ENCODE measurements around the gene H19. TPM values are rescaled to one million over a fixed set of nuclear protein-coding genes. Genes with fewer than 3 reads are reported as not detected.

Gene H19
- total RNA-seq, 2 experiments from 2014 or later = not detected

GRCh38 chr11:1992111-1992510 is 5.5 kb downstream of the H19 start:
- H3K27me3 Mint-ChIP-seq = no peaks in the 10 kb centered on the region
- no peak overlapping the region for H3K27ac Mint-ChIP-seq
- no peaks in the 10 kb centered on the region for H3K4me1 Mint-ChIP-seq
- H3K4me3 Mint-ChIP-seq = no peak overlapping the region
- no peaks in the 10 kb centered on the region for H3K9me3 Mint-ChIP-seq
- no peaks in the 10 kb centered on the region for H3K36me3 Mint-ChIP-seq
- no peak for DNase-seq

- H3K36me3 Mint-ChIP-seq = no peaks in the 10 kb centered on the region
- no peak overlapping the region for H3K27ac Mint-ChIP-seq
- H3K27me3 Mint-ChIP-seq = no peaks in the 10 kb centered on the region
- no peaks in the 10 kb centered on the region for H3K4me1 Mint-ChIP-seq
- no peaks in the 10 kb centered on the region for H3K9me3 Mint-ChIP-seq
- no peak for DNase-seq
- no peak overlapping the region for H3K4me3 Mint-ChIP-seq
Measured at GRCh38 chr11:1990872-1991578, 6.6 kb downstream of the H19 start.

- H3K4me3 Mint-ChIP-seq = no peak overlapping the region
- no peaks in the 10 kb centered on the region for H3K9me3 Mint-ChIP-seq
- H3K27ac Mint-ChIP-seq = no peak overlapping the region
- H3K27me3 Mint-ChIP-seq = no peaks in the 10 kb centered on the region
- DNase-seq = no peak
- H3K4me1 Mint-ChIP-seq = no peaks in the 10 kb centered on the region
- no peaks in the 10 kb centered on the region for H3K36me3 Mint-ChIP-seq
Measured at GRCh38 chr11:1989953-1990352, 7.7 kb downstream of the H19 start.

- no peak overlapping the region for H3K27ac Mint-ChIP-seq
- no peaks in the 10 kb centered on the region for H3K9me3 Mint-ChIP-seq
- H3K36me3 Mint-ChIP-seq = no peaks in the 10 kb centered on the region
- no peak for DNase-seq
- H3K27me3 Mint-ChIP-seq = no peaks in the 10 kb centered on the region
- H3K4me1 Mint-ChIP-seq = no peaks in the 10 kb centered on the region
- H3K4me3 Mint-ChIP-seq = no peak overlapping the region
Measured at GRCh38 chr11:1988667-1989317, 8.8 kb downstream of the H19 start.

GRCh38 chr11:1988174-1988573 is 9.5 kb downstream of the H19 start:
- no peaks in the 10 kb centered on the region for H3K4me1 Mint-ChIP-seq
- no peak for DNase-seq
- H3K27ac Mint-ChIP-seq = no peak overlapping the region
- H3K36me3 Mint-ChIP-seq = no peaks in the 10 kb centered on the region
- H3K9me3 Mint-ChIP-seq = no peaks in the 10 kb centered on the region
- no peaks in the 10 kb centered on the region for H3K27me3 Mint-ChIP-seq
- no peak overlapping the region for H3K4me3 Mint-ChIP-seq

GRCh38 chr11:1987024-1987423 is 10.6 kb downstream of the H19 start:
- Mint-ChIP-seq H3K4me3 (no peak overlapping the region), H3K4me1 (no peaks in the 10 kb centered on the region), H3K27ac (no peak overlapping the region), H3K27me3 (no peaks in the 10 kb centered on the region), H3K36me3 (no peaks in the 10 kb centered on the region), H3K9me3 (no peaks in the 10 kb centered on the region)
- DNase-seq = no peak

- no peak for DNase-seq
- Mint-ChIP-seq H3K9me3 (no peaks in the 10 kb centered on the region), H3K27ac (no peak overlapping the region), H3K4me1 (no peaks in the 10 kb centered on the region), H3K27me3 (no peaks in the 10 kb centered on the region), H3K36me3 (no peaks in the 10 kb centered on the region), H3K4me3 (no peak overlapping the region)
Measured at GRCh38 chr11:1983601-1983961, 14.1 kb downstream of the H19 start.

- Mint-ChIP-seq H3K4me1 (no peaks in the 10 kb centered on the region), H3K27ac (no peak overlapping the region), H3K4me3 (no peak overlapping the region), H3K9me3 (no peaks in the 10 kb centered on the region), H3K27me3 (no peaks in the 10 kb centered on the region), H3K36me3 (no peaks in the 10 kb centered on the region)
- no peak for DNase-seq
Measured at GRCh38 chr11:1982873-1983600, 14.6 kb downstream of the H19 start.

- Mint-ChIP-seq H3K36me3 (no peaks in the 10 kb centered on the region), H3K4me1 (no peaks in the 10 kb centered on the region), H3K9me3 (no peaks in the 10 kb centered on the region), H3K27ac (no peak overlapping the region), H3K4me3 (no peak overlapping the region), H3K27me3 (no peaks in the 10 kb centered on the region)
- DNase-seq = no peak
Measured at GRCh38 chr11:1979607-1980006, 18.0 kb downstream of the H19 start.

- no peaks in the 10 kb centered on the region for H3K27me3 Mint-ChIP-seq
- H3K27ac Mint-ChIP-seq = no peak overlapping the region
- no peak for DNase-seq
- H3K9me3 Mint-ChIP-seq = no peaks in the 10 kb centered on the region
- H3K4me3 Mint-ChIP-seq = no peak overlapping the region
- H3K36me3 Mint-ChIP-seq = no peaks in the 10 kb centered on the region
- H3K4me1 Mint-ChIP-seq = no peaks in the 10 kb centered on the region
Measured at GRCh38 chr11:1978720-1979473, 18.7 kb downstream of the H19 start.

- no peaks in the 10 kb centered on the region for H3K9me3 Mint-ChIP-seq
- no peak overlapping the region for H3K27ac Mint-ChIP-seq
- no peaks in the 10 kb centered on the region for H3K4me1 Mint-ChIP-seq
- no peak for DNase-seq
- no peak overlapping the region for H3K4me3 Mint-ChIP-seq
- H3K36me3 Mint-ChIP-seq = no peaks in the 10 kb centered on the region
- no peaks in the 10 kb centered on the region for H3K27me3 Mint-ChIP-seq
Measured at GRCh38 chr11:1975185-1975584, 22.5 kb downstream of the H19 start.

- Mint-ChIP-seq H3K27me3 (no peaks in the 10 kb centered on the region), H3K4me1 (no peaks in the 10 kb centered on the region), H3K27ac (no peak overlapping the region), H3K4me3 (no peak overlapping the region), H3K36me3 (no peaks in the 10 kb centered on the region), H3K9me3 (no peaks in the 10 kb centered on the region)
- DNase-seq = no peak
Measured at GRCh38 chr11:1970956-1971355, 26.7 kb downstream of the H19 start.

- no peaks in the 10 kb centered on the region for H3K9me3 Mint-ChIP-seq
- H3K4me3 Mint-ChIP-seq = no peak overlapping the region
- no peak for DNase-seq
- no peaks in the 10 kb centered on the region for H3K27me3 Mint-ChIP-seq
- H3K4me1 Mint-ChIP-seq = no peaks in the 10 kb centered on the region
- H3K27ac Mint-ChIP-seq = no peak overlapping the region
- no peaks in the 10 kb centered on the region for H3K36me3 Mint-ChIP-seq
Measured at GRCh38 chr11:1969776-1970175, 27.9 kb downstream of the H19 start.

GRCh38 chr11:1969035-1969434 is 28.6 kb downstream of the H19 start:
- H3K4me3 Mint-ChIP-seq = no peak overlapping the region
- H3K4me1 Mint-ChIP-seq = no peaks in the 10 kb centered on the region
- no peaks in the 10 kb centered on the region for H3K27me3 Mint-ChIP-seq
- H3K9me3 Mint-ChIP-seq = no peaks in the 10 kb centered on the region
- no peak overlapping the region for H3K27ac Mint-ChIP-seq
- no peaks in the 10 kb centered on the region for H3K36me3 Mint-ChIP-seq
- DNase-seq = no peak

GRCh38 chr11:1968454-1969002 is 29.1 kb downstream of the H19 start:
- Mint-ChIP-seq H3K9me3 (no peaks in the 10 kb centered on the region), H3K4me1 (no peaks in the 10 kb centered on the region), H3K27me3 (no peaks in the 10 kb centered on the region), H3K36me3 (no peaks in the 10 kb centered on the region), H3K27ac (no peak overlapping the region), H3K4me3 (no peak overlapping the region)
- no peak for DNase-seq

Measured in activated naive CD8-positive, alpha-beta T cell treated with anti-CD3 and anti-CD28 coated beads for 36 hours (primary cell).